ENCODE measurements around the gene SV2B.

The SV2B gene

DNA sequence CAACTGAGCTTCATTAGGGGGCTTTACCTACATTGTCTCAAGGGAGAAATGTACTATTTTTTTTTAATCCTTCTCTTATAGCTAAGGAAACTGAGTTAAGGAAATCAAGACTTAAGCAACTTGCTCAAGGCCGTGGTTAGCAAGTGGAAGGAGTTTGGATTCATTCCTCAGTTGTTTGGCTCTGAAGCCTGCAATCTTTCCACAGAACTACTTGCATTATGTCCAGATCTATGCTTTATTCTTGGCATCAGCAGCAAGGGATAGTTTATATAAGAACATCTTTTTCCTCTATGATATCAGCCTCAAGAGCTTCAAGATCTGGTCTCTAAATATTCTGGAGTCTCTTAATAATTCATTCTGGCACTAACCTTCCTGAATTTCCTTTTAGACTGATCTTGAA, 182.4 kb downstream of the SV2B start:
- TF ChIP-seq, protein P1, sequence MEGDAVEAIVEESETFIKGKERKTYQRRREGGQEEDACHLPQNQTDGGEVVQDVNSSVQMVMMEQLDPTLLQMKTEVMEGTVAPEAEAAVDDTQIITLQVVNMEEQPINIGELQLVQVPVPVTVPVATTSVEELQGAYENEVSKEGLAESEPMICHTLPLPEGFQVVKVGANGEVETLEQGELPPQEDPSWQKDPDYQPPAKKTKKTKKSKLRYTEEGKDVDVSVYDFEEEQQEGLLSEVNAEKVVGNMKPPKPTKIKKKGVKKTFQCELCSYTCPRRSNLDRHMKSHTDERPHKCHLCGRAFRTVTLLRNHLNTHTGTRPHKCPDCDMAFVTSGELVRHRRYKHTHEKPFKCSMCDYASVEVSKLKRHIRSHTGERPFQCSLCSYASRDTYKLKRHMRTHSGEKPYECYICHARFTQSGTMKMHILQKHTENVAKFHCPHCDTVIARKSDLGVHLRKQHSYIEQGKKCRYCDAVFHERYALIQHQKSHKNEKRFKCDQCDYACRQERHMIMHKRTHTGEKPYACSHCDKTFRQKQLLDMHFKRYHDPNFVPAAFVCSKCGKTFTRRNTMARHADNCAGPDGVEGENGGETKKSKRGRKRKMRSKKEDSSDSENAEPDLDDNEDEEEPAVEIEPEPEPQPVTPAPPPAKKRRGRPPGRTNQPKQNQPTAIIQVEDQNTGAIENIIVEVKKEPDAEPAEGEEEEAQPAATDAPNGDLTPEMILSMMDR (IDR thresholded peaks at IDR 0.05; ENCODE audit: low read depth, low read length, missing control alignments): no peak
- no peak overlapping the region for H3K4me3 ChIP-seq (ENCODE audit: low read depth, low read length)
- no peak for DNase-seq (ENCODE audit: low read depth)

- TF ChIP-seq, protein P1 (IDR thresholded peaks at IDR 0.05; ENCODE audit: low read depth, low read length, missing control alignments): no peak
These were observed 183.1 kb downstream of the SV2B start for GRCh38 chr15:91283155-91283554.

GRCh38 chr15:91284758-91285466, 184.9 kb downstream of the SV2B start:
- no peak overlapping the region for H3K4me3 ChIP-seq (ENCODE audit: low read depth, low read length)
- no peak for DNase-seq (ENCODE audit: low read depth)
- TF ChIP-seq, protein P1 (IDR thresholded peaks at IDR 0.05; ENCODE audit: low read depth, low read length, missing control alignments): no peak

More at GRCh38 chr15:91283155-91283554, 183.1 kb downstream of the SV2B start:
- DNase-seq (ENCODE audit: low read depth): no peak
- H3K4me3 ChIP-seq (ENCODE audit: low read depth, low read length): no peak overlapping the region

DNA sequence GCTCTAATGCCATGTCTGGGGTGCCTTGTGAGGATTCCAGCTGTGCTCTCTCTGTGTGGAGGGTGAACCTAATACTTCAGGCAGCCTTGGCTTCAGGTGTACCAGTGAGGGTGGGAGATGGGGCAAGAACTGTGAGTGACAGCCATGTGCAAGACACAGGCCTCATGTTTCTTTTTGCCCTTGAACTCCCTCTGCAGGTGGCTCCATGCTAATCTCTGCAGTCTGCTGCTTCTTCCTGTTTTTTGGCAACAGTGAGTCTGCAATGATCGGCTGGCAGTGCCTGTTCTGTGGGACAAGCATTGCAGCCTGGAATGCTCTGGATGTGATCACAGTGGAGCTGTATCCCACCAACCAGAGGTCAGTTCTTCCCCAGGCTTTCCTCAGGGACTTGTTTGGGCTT, 189.3 kb downstream of the SV2B start:
- DNase-seq (ENCODE audit: low read depth): no peak
- no peak overlapping the region for H3K4me3 ChIP-seq (ENCODE audit: low read depth, low read length)
- TF ChIP-seq, protein P1 (IDR thresholded peaks at IDR 0.05; ENCODE audit: low read depth, low read length, missing control alignments): peak; percentile 8

DNA sequence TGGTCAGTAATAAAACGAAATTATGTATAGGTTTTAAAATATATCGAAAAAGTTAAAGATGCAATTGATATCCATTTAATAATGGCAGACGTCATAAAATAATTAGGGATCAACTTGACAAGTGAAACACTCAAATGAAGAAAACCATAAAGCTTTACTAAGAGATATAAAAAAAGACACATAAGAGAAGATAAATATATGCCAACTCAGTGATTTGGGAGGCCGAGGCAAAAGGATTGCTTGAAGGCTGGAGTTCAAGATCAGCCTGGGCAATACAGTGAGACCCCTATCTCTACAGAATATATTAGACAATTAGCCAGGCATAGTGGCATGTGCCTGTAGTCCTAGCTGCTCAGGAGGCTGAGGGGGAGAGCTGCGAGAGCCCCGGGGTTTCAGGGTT, 190.5 kb downstream of the SV2B start:
- TF ChIP-seq, protein P1 (IDR thresholded peaks at IDR 0.05; ENCODE audit: low read depth, low read length, missing control alignments): no peak

DNA sequence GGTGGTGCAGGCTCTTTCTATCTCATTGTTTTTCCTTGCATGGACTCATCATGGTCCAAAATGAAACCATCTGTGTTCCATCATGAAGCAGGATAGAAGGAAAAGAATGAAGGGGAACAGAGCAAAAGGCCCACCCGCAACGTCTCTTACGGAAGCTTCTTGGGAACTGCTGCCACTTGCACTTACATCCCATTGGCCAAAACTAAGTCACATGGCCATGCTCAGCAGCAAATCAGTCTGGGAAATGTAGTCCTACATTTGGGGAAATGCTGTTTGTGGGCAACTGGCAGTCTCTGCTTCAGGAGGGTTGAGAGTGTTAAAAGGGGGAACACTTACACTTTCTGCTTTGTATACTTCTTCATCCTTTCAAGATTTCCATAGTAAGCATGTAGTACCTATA, 191.6 kb downstream of the SV2B start:
- TF ChIP-seq, protein P1 (IDR thresholded peaks at IDR 0.05; ENCODE audit: low read depth, low read length, missing control alignments): no peak
- no peak overlapping the region for H3K4me3 ChIP-seq (ENCODE audit: low read depth, low read length)
- DNase-seq (ENCODE audit: low read depth): no peak

More for the DNA sequence above, 190.5 kb downstream of the SV2B start:
- H3K4me3 ChIP-seq (ENCODE audit: low read depth, low read length): no peak overlapping the region
- no peak for DNase-seq (ENCODE audit: low read depth)

DNA sequence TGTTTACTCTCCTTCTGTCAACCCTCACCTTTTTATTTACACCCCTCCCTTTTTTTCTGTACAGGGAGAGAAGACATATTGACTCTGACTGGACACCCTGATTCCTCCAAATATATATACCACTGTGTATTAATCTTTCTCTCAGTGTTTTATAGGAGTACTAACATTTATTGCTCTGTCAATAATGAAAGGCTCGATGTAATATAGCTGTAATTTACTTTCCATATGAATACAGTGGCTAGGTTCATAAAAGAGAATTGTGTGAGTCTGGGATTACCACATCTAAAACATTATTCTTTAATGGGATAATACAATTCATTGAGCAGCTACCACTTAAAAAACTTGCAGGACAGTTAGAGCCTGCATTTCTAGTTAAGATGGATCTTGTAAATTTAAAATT, 194.3 kb downstream of the SV2B start:
- H3K4me3 ChIP-seq (ENCODE audit: low read depth, low read length): no peak overlapping the region
- TF ChIP-seq, protein P1 (IDR thresholded peaks at IDR 0.05; ENCODE audit: low read depth, low read length, missing control alignments): no peak
- no peak for DNase-seq (ENCODE audit: low read depth)

Data from GM12864 (cell line).